GM12864 (cell line): ENCODE measurements around the gene HSPA9.
A peak's percentile ranks its signal among the peaks of the same experiment; 100 is the strongest.

Source experiments
- DNase-seq: peaks from one replicate; pipeline ENCODE4 v3.0.0-alpha.2; 2011; ENCODE audit warnings: low read depth
- H3K4me3 ChIP-seq: 2 replicates; pipeline ENCODE4 v1.5.1; 2011; ENCODE audit warnings: mild to moderate bottlenecking, low read depth, low read length, control low read depth
- TF ChIP-seq, protein P1 (sequence below): IDR thresholded peaks from 2 replicates; pipeline ENCODE4 v1.5.1; 2011; ENCODE audit warnings: low read depth, mild to moderate bottlenecking, moderate library complexity, low read length, control low read depth, inconsistent platforms; ENCODE audit errors: missing control alignments

The HSPA9 gene

DNA sequence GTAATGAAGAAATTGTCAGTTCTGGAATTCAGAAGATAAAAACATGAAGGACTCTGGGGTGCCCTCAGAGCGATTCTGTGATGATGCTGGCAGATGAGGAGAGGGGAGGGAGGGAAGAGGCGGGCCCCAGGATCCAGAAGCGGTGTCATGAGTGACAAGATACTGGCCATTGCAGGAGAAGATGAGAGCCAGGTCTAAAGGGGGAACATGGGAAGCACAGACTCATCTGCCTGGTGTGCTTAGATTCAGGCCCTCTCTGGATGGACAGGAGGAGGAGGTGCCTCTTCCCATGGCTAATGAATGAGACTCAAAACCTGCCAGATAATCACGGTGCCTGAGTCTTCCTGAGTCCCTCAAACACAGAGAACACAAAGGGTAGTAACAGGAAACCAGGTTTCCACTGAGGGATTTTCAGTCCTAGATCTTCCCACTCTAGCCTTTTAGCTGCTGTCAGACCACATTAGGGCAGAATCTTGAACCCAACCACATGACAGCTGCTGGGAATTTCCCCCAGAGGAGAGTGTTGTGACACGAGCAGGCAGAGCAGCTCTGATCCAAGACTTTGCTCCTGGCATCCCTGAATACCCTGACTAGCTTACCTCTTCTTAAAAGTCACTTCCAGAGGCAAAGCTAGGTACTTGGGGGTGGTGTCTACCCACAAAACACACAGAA is 28.2 kb upstream of the HSPA9 start:
- H3K4me3 ChIP-seq, result no peak overlapping the region
- TF ChIP-seq, protein P1, sequence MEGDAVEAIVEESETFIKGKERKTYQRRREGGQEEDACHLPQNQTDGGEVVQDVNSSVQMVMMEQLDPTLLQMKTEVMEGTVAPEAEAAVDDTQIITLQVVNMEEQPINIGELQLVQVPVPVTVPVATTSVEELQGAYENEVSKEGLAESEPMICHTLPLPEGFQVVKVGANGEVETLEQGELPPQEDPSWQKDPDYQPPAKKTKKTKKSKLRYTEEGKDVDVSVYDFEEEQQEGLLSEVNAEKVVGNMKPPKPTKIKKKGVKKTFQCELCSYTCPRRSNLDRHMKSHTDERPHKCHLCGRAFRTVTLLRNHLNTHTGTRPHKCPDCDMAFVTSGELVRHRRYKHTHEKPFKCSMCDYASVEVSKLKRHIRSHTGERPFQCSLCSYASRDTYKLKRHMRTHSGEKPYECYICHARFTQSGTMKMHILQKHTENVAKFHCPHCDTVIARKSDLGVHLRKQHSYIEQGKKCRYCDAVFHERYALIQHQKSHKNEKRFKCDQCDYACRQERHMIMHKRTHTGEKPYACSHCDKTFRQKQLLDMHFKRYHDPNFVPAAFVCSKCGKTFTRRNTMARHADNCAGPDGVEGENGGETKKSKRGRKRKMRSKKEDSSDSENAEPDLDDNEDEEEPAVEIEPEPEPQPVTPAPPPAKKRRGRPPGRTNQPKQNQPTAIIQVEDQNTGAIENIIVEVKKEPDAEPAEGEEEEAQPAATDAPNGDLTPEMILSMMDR, result no peak
- peak; percentile 25 for DNase-seq

DNA sequence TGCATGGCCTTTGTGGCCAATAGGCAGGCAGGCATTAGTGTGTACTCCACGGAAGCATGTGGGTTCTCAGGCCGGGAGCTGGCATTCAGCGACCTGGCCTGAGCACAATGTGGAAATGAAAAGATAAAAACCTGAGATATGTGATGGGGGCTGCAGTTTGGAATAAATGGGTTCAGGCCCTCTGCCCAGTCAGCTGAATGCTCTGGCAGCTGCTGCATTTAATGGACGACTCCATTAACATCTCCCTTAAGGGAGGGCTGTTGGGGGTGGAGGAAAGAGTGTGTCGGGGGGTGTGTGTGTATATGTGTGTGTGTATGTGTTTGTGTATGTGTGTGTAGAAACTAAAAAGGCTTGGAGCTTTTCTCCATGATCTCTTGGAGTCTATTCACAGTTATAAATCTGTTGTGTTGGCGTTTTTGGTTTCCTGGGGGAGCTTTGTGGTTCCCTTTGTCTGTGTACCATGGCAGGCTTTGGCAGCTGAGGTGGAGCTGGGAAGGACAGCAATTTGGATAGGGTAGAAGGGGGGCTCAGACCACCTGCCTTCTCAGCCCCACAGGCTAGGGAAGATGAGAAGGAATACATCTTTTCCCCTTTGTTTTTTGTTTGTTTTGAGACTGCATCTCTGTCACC is 27.3 kb upstream of the HSPA9 start:
- TF ChIP-seq, protein P1, result no peak
- no peak overlapping the region for H3K4me3 ChIP-seq
- DNase-seq, result no peak

DNA sequence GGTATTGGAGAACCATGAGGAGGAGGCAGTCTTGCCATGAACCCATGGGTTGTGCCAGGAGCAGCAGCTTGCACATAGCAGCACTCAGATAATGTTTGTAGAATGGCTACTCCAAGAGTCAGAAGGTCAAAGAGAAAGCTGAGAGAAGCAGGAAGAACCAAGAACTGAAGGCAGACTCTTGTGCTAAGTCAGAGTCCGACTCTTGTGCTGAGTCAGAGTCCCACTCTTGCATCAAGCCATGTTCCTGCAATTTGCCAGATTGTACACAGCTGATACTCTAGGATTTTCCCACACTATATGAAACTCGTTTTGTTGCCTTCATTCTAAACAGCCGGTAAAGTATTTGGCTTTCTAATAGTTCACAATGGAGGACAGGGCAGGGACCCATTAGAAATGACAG is 26.2 kb upstream of the HSPA9 start:
- H3K4me3 ChIP-seq, result no peak overlapping the region
- peak; percentile 24 for DNase-seq
- TF ChIP-seq, protein P1, result no peak

DNA sequence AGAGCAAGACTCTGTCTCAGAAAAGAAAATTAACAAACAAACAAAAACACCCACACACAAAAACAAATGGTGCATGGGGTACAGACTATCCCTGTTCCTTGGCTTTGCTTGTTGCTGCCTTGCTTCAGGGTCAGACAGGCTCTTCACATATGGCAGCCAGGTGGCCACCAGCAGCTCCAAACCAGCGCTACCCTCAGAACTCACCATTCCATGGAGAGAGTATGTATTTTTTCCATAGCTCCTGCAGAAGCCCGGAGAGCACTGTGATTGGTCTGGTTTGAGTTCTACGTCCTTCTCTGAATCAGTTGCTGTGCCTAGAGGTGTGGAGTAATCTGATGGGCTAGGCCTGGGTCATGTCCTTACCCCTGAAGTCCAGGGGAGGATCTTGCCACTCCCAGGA is 25.2 kb upstream of the HSPA9 start:
- H3K4me3 ChIP-seq, result no peak overlapping the region
- DNase-seq, result no peak
- TF ChIP-seq, protein P1, result no peak

DNA sequence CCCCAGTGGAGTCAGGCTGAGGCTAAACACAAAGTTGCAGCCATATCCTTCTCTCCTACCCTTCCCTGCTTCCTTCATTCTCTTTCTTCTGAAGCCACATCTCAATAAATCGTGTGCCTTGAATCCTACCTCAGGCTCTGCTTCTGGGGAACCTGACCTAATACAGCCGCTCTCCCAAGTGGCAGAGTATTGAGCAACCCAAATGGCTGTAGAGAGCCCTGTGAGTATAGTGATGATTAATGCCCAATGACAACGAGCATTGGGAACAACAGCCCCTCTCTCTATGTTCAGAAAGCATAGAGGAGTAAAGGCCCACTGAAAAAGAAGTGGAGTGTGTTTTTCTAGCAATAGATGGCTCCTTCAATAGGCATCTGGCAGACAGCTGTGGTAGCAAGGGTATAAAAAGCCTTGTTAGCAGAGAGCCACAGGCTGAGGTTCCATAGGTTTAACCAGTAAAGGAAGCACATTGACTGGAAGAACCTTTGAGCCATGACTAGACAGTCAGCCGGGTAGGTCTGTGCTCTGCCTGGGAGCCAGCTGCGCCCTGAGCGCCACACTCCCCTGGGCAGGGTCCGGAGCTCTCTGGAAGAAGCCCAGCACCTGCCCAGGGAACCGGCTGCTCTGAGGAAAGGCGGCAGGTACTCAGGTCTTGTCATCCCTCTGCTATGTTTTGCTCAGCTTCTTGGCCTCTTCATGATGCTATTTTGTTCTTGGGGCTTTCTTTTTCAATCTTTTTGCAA is 22.6 kb upstream of the HSPA9 start:
- no peak overlapping the region for H3K4me3 ChIP-seq
- TF ChIP-seq, protein P1, result no peak
- no peak for DNase-seq

DNA sequence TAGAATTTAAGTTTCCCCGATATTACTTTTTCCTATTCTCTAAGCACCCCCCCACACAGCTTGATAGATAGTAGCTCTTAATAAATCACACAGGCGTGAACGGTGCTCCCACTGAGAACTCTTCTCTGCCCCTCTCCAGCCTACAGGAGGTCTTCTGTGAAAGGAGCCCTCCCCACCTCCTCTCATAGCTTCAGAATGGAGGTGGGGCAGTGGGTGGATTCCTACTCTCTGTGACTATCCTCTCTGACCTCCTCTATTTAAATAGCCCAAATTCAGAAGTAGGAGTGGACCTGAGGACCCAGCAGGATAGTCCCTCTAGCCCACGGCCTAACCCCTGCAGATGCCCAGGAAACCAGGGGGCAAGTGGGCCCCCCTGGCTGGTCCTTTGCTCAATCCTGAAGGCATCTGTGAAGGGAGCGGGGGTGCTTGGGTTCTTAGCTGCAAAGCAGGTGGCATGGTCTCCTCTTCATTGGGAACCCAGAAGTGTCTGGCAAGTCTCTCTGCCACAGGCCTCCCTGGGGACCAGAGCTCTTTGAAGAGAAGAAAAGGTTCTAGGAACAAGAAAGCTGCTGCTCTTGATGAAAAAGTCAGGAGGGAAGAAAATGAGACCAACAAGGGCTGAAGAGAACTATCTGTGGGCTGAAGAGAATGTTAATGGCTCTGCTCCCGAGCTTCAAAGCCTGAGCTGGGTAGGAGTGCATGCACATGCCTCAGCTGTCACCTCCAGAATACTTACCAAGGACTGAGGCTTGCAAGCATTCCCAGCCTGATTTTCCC is 21.1 kb upstream of the HSPA9 start:
- H3K4me3 ChIP-seq, result no peak overlapping the region
- TF ChIP-seq, protein P1, result no peak
- no peak for DNase-seq
